PC-3 (cell line): ENCODE results near the gene CNTN2. TPM values are rescaled to one million over a fixed set of nuclear protein-coding genes. Genes with fewer than 3 reads are reported as not detected.
A peak's percentile ranks its signal among the peaks of the same experiment; 100 is the strongest.

ENCODE experiments used
- ATAC-seq: fragments of 200-7000 bp; cut with Tn5 transposase; 2 replicates; pipeline ENCODE4 v1.9.1; 2020; ENCODE audit warnings: mild to moderate bottlenecking, moderate library complexity
- BruUV-seq: library from RNA; stranded (reverse); fragments of 400-500 nt; replicated peaks from 2 replicates; lab custom pipeline; 2021; lab: Mats Ljungman, UMichigan
- CTCF ChIA-PET: fragments of 300-600 bp; sonication (Branson Sonifier 250); formaldehyde crosslinking; loops from one replicate; lab custom pipeline; 2022; ENCODE audit warnings: antibody characterized with exemption; lab: Charles Lee
- POLR2A ChIA-PET: fragments of 300-600 bp; sonication (Branson Sonifier 250); formaldehyde crosslinking; loops from one replicate; lab custom pipeline; 2022; ENCODE audit warnings: antibody characterized with exemption; ENCODE audit not compliant: unreplicated experiment; lab: Charles Lee
- DNase-seq: peaks from one replicate; pipeline ENCODE4 v3.0.0-alpha.2; 2015
- H2AFZ ChIP-seq: fragments of 300-600 bp; sonication (generic); 2 replicates; pipeline ENCODE4 v1.6.0; 2016; ENCODE audit warnings: antibody characterized with exemption, low read length
- H3F3A ChIP-seq: fragments of 300-600 bp; sonication (generic); one replicate; pipeline ENCODE4 v1.6.0; 2017; ENCODE audit warnings: antibody characterized with exemption, low read length, control low read depth, mild to moderate bottlenecking; ENCODE audit not compliant: unreplicated experiment
- H3K27ac ChIP-seq: fragments of 300-600 bp; sonication (generic); 2 replicates; pipeline ENCODE4 v1.5.1; 2016; ENCODE audit warnings: mild to moderate bottlenecking, low read length
- H3K27me3 ChIP-seq: fragments of 300-600 bp; sonication (generic); 2 replicates; pipeline ENCODE4 v1.6.1; 2016; ENCODE audit warnings: low read length, mixed read lengths
- H3K36me3 ChIP-seq: fragments of 300-600 bp; sonication (generic); 2 replicates; pipeline ENCODE4 v1.6.1; 2016; ENCODE audit warnings: low read depth, mixed run types, low read length, mixed read lengths
- H3K4me1 ChIP-seq: fragments of 300-600 bp; sonication (generic); 2 replicates; pipeline ENCODE4 v1.5.1; 2016; ENCODE audit warnings: low read length; ENCODE audit not compliant: insufficient read depth
- H3K4me2 ChIP-seq: fragments of 300-600 bp; sonication (generic); 2 replicates; pipeline ENCODE4 v1.6.0; 2016; ENCODE audit warnings: low read length
- H3K4me3 ChIP-seq: fragments of 300-600 bp; sonication (generic); 2 replicates; pipeline ENCODE4 v1.5.1; 2016; ENCODE audit warnings: mild to moderate bottlenecking, low read length, mixed read lengths
- H3K79me2 ChIP-seq: fragments of 300-600 bp; sonication (generic); 2 replicates; pipeline ENCODE4 v1.6.1; 2017; ENCODE audit warnings: low read length, mixed read lengths
- H3K9ac ChIP-seq: fragments of 300-600 bp; sonication (generic); 2 replicates; pipeline ENCODE4 v1.6.0; 2016; ENCODE audit warnings: mild to moderate bottlenecking, low read length
- H3K9me2 ChIP-seq: fragments of 300-600 bp; sonication (generic); replicated peaks from 2 replicates; pipeline ENCODE4 v1.6.1; 2016; ENCODE audit warnings: mixed run types, low read length, mixed read lengths
- H3K9me3 ChIP-seq: fragments of 300-600 bp; sonication (generic); 2 replicates; pipeline ENCODE4 v1.6.1; 2016; ENCODE audit warnings: low read length, mixed read lengths
- H4K20me1 ChIP-seq: fragments of 300-600 bp; sonication (generic); 2 replicates; pipeline ENCODE4 v1.6.1; 2016; ENCODE audit warnings: low read length, mixed read lengths
- EZH2 ChIP-seq: fragments of 300-600 bp; sonication (generic); IDR thresholded peaks from one replicate; pipeline ENCODE4 v1.6.1; 2017; ENCODE audit warnings: antibody characterized with exemption, mild to moderate bottlenecking, low read length; ENCODE audit not compliant: unreplicated experiment
- EZH2phosphoT487 ChIP-seq: fragments of 300-600 bp; sonication (generic); IDR thresholded peaks from 2 replicates; pipeline ENCODE4 v1.6.1; 2018; ENCODE audit warnings: mild to moderate bottlenecking, antibody characterized with exemption, low read length, borderline replicate concordance
- intact Hi-C: fragments of 100-400 bp; cut with micrococcal nuclease; formaldehyde crosslinking; loops from 2 replicates; pipeline ENCODE4 v1.9.0; 2023
- total RNA-seq: library from RNA; depleted of rRNA; stranded (reverse); fragments of >200 nt; gene quantifications from 2 replicates; pipeline ENCODE4 v1.2.3, GENCODE V29; 2014
- TF ChIP-seq, protein P1 (sequence below): fragments of 300-600 bp; sonication (generic); conservative IDR thresholded peaks from 2 replicates; pipeline ENCODE4 v1.5.1; 2017; ENCODE audit warnings: antibody characterized with exemption, low read depth, mild to moderate bottlenecking, low read length

Gene CNTN2
- total RNA-seq, 1 experiment from 2014 or later = 0.07 TPM

DNA sequence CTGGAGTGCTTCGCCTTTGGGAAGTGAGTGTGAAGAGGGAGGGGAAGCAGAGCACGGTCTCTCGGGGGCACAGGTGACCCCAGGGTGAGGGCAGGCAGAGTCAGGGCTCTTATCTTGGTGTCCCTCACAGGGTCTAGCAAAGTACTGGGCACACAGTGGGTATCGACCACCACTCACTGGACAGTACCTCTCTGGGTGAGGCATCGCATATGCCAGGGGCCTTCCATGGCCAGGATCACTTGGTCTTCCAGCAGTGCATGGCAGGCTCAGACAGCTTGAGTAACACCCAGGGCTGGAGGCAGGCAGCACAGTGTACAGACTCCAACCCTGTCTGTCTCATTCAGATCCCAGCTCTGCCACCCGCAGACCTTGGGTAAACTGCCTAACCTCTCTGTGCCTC lies 16.6 kb downstream of the CNTN2 start:
- no TSS peak for BruUV-seq
- H3F3A ChIP-seq = no peaks in the 10 kb centered on the region
- DNase-seq = no peak
- no peak overlapping the region for H2AFZ ChIP-seq
- no peaks in the 10 kb centered on the region for H3K9me2 ChIP-seq
- no peaks in the 10 kb centered on the region for H4K20me1 ChIP-seq
- no peak for ATAC-seq
- H3K79me2 ChIP-seq = no peaks in the 10 kb centered on the region
- ChIA-PET POLR2A (no interaction called here), CTCF (no interaction called here)
- H3K4me1 ChIP-seq = no peaks in the 10 kb centered on the region
- no peak for TF ChIP-seq EZH2phosphoT487
- TF ChIP-seq EZH2 = no peak
- TF ChIP-seq, protein P1, sequence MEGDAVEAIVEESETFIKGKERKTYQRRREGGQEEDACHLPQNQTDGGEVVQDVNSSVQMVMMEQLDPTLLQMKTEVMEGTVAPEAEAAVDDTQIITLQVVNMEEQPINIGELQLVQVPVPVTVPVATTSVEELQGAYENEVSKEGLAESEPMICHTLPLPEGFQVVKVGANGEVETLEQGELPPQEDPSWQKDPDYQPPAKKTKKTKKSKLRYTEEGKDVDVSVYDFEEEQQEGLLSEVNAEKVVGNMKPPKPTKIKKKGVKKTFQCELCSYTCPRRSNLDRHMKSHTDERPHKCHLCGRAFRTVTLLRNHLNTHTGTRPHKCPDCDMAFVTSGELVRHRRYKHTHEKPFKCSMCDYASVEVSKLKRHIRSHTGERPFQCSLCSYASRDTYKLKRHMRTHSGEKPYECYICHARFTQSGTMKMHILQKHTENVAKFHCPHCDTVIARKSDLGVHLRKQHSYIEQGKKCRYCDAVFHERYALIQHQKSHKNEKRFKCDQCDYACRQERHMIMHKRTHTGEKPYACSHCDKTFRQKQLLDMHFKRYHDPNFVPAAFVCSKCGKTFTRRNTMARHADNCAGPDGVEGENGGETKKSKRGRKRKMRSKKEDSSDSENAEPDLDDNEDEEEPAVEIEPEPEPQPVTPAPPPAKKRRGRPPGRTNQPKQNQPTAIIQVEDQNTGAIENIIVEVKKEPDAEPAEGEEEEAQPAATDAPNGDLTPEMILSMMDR = no peak
- no peak overlapping the region for H3K4me2 ChIP-seq
- H3K27ac ChIP-seq = no peak overlapping the region
- no peak overlapping the region for H3K4me3 ChIP-seq
- peaks cover 27% of the 10 kb centered on the region for H3K27me3 ChIP-seq
- no peaks in the 10 kb centered on the region for H3K9me3 ChIP-seq
- H3K36me3 ChIP-seq = no peaks in the 10 kb centered on the region
- H3K9ac ChIP-seq = no peak overlapping the region
- intact Hi-C loops = loop anchor here (5.0 kb wide), 2 partner anchors 198 to 252 kb away; no protein-coding TSS in a partner anchor

DNA sequence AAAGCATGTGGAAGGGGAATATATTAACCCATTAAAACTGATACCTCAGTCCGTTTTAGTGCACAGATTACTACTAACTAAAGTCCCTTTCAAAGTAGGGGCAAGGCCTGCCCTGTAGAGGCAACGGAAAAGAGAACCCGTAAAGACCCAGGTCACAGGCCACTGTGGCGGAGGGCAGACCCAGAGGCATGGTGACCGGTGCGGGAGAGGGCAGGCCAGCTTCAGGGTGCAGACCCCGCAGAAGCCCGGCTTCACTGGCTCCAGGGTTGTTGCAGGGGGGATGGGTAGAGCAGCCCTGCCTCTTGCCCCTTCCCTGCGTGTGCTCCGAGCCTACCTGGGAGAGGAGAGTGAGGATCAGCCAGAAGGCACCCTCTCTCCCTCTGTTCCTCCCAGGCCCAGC lies 17.7 kb downstream of the CNTN2 start:
- CTCF ChIA-PET = interaction anchor here (1.6 to 1.9 kb wide), 4 partner anchors 72 to 254 kb away, joined by 8 to 62 read pairs (median 14); no protein-coding TSS in a partner anchor

DNA sequence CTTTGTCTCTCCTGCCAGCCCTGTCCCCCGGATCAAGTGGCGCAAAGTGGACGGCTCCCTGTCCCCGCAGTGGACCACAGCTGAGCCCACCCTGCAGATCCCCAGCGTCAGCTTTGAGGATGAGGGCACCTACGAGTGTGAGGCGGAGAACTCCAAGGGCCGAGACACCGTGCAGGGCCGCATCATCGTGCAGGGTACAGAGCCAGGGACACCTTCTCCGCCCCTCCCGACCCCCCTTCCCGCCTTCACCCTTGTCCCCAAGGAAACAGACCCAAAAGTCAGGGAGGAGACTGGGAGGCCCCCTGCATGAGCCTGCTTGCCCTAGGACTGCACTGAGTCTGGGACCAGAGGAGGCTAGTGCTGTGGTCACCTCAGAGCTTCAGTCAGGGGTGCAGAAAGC lies 18.2 kb downstream of the CNTN2 start:
- DNase-seq (no peak), ATAC-seq (no peak; the same call in 1 of the 2 replicates)
- H3K79me2 ChIP-seq = no peaks in the 10 kb centered on the region
- no peaks in the 10 kb centered on the region for H3F3A ChIP-seq
- H3K4me2 ChIP-seq = no peak overlapping the region
- H3K36me3 ChIP-seq = no peaks in the 10 kb centered on the region
- no TSS peak for BruUV-seq
- no peak overlapping the region for H3K9ac ChIP-seq
- peak overlapping the region; percentile 55; the same call in 1 of the 2 replicates for H2AFZ ChIP-seq
- TF ChIP-seq EZH2 = no peak
- no peak for TF ChIP-seq EZH2phosphoT487
- TF ChIP-seq, protein P1 = no peak
- peaks cover 13% of the 10 kb centered on the region; the same call in 1 of the 2 replicates for H3K27me3 ChIP-seq
- no peak overlapping the region for H3K4me3 ChIP-seq
- H3K4me1 ChIP-seq = no peaks in the 10 kb centered on the region
- intact Hi-C loops = loop anchor here (1.0 to 5.0 kb wide), 4 partner anchors 72 to 254 kb away; no protein-coding TSS in a partner anchor
- ChIA-PET CTCF (interaction anchor here (0.6 to 1.9 kb wide), 27 partner anchors 9 to 1756 kb away, joined by 3 to 62 read pairs (median 5); partner anchors contain the start of gene RBBP5), POLR2A (no interaction called here)
- no peaks in the 10 kb centered on the region for H3K9me2 ChIP-seq
- H3K27ac ChIP-seq = no peak overlapping the region
- no peaks in the 10 kb centered on the region for H4K20me1 ChIP-seq
- H3K9me3 ChIP-seq = no peaks in the 10 kb centered on the region

More for the DNA sequence above, 17.7 kb downstream of the CNTN2 start:
- no peaks in the 10 kb centered on the region for H4K20me1 ChIP-seq
- no peak overlapping the region for H2AFZ ChIP-seq
- no peak overlapping the region for H3K27ac ChIP-seq
- H3K4me2 ChIP-seq = no peak overlapping the region
- H3K9me2 ChIP-seq = no peaks in the 10 kb centered on the region
- H3K9ac ChIP-seq = no peak overlapping the region
- no peaks in the 10 kb centered on the region for H3K4me1 ChIP-seq
- H3K36me3 ChIP-seq = no peaks in the 10 kb centered on the region
- no peak overlapping the region for H3K4me3 ChIP-seq
- ATAC-seq = no peak
- POLR2A ChIA-PET = no interaction called here
- no peak for DNase-seq
- peaks cover 17% of the 10 kb centered on the region; the same call in 1 of the 2 replicates for H3K27me3 ChIP-seq
- intact Hi-C loops = loop anchor here (1.0 to 5.0 kb wide), 4 partner anchors 71 to 253 kb away; no protein-coding TSS in a partner anchor
- no peak for TF ChIP-seq EZH2
- TF ChIP-seq, protein P1 = no peak
- no peaks in the 10 kb centered on the region for H3K9me3 ChIP-seq
- H3F3A ChIP-seq = no peaks in the 10 kb centered on the region
- H3K79me2 ChIP-seq = no peaks in the 10 kb centered on the region
- no TSS peak for BruUV-seq
